GF-D8 (cell line): ENCODE measurements around the gene MYOF.
A peak's percentile ranks its signal among the peaks of the same experiment; 100 is the strongest.
"Not testable (repeated sequence)": the region's sequence is repeated elsewhere in the genome, so short reads cannot be mapped to it uniquely, and the experiment has no call there.

ENCODE experiments used
- DNase-seq: peaks from one replicate; lab custom pipeline; 2025; lab: John Stamatoyannopoulos, UW

The MYOF gene

GRCh38 chr10:93386631-93387369, 95.3 kb downstream of the MYOF start:
- no peak for DNase-seq

DNA sequence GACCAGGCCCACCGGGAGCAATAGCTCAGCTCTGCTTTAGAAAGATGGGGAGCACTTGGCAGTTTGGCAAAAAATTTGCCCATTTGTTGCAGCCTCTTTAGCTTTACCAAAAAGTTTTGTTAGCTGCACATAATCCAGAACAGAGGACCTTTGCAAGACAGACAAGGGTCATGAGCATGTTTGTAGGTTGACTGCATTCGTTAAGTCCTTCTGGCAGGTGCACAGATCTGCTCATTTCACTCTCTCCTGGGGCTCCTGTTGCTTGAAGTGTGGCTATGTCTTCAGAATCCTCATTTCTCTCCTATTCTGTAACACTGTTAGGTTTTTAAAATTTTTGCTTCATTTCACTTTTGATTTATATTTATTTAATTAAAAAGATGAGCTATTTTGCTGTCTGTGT, 96.8 kb downstream of the MYOF start:
- DNase-seq: no peak

DNA sequence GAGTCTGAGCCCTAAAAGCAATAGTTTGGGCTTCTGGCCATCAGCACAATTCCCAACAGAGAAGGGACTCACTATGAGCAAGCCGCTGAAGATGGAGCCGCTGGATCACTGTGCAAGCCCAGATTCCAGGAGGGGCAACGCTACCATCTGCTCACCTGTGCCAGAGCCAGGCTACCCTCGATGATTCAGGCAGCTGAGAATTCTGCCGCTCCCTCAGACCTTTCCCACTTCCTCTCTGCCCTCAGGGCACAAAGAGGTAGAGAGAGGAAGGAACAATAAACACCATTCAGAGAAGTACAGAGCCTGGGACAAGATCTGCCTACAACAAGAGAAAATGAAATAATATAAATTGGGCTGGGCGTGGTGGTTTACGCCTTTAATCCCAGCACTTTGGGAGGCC, 98.1 kb downstream of the MYOF start:
- no peak for DNase-seq

DNA sequence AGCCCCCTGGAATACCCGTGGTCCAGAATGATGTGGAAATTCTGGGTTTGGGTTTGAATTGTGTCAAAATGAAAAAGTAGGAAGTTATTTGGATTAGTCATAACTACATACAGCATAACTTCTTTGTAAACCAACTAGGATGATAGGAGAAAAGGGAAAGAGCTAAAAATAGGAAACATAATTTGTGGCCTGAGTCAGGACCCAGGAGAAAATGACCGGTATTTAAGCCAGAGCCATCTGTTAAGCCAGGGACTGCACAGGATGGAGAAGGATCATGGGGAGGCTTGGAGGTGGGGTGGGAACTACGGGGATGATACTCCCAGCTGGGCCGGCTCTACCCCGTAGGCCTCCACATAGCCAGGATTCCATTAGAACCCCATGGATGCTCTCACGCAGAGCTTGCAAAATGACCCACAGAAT, 98.6 kb downstream of the MYOF start:
- DNase-seq: no peak

DNA sequence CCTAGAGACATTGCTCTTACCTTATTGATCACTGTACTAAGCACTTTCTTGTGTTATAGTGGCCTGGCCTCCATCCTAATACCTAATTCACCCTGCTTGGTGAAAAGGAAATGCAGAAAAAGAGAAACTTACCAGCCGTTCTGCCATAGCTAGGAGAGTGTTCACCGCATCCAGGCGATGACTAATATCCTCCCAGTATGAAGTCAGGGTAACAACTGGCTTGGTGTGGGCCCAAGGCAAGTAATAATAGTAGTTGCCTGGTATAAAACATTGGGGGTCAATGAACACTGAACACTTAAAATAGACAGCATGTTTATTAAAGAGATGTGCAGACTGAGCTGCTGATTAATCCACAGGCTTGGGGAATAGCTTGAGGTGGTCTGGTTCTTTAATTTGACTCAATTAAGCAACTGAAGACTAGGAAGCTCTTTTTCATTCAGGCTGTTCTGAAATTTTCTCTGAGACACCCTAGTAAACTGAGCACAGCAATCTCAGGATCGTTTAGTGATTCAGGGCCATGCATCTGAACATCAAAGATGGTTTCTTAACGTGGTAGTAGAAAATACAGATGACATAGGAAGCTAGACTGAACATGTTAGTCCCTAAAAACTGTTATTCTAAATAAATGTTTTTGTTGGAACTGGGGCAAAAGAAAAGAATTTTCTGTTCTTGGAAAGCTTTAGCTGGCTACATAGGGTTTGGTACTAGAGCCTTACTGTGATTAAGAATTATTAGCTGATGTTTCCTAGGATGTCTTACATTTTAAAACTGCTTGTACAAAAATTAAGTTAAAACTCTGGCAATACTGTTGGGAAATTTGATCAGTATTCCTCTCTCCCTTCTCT, 102.2 kb downstream of the MYOF start:
- DNase-seq: no peak

GRCh38 chr10:93378997-93379730, 103.0 kb downstream of the MYOF start:
- DNase-seq: no peak

DNA sequence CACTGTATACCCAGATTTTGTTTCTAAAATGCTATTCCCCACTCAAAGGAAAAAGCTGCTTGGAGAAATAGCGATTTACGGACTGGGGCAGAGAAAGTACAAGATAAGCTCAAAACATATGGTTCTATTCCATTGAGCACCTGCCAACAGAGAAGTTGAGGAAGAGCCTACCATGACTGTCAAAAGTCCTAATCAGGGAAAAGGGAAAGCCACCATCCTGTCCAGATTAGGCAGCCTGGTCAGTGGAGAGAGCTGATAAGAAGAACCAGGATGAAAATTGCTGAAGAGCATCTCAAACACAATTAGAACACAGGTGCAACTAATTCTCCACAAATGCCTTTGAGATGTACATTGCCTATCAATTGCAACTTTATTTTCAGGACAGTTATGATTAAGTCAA, 104.1 kb downstream of the MYOF start:
- no peak for DNase-seq

- DNase-seq: peak; percentile 25
Observed at GRCh38 chr10:93376372-93377293, 105.5 kb downstream of the MYOF start.

GRCh38 chr10:93370961-93371360, 111.2 kb downstream of the MYOF start:
- no peak for DNase-seq

- no peak for DNase-seq
Observed at GRCh38 chr10:93369588-93370164, 112.5 kb downstream of the MYOF start.

DNA sequence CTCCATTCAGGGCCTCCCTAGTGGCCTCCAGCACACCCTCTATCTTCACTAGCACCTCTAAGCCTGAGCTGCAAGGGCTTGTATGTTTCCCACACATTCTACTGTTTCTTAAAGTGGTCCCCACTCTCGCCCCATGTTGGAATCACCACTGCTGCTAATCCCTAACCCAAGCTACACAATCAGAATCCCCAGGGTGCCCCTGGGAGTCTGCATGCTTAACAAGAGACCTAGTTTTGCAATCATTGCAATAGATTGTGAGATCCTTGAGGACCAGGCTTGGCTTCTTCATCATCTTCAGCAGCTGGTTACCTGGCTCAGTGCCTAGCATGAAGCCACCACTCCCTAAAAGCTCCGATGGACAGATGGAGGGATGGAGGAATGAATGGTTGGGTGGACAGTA, 113.9 kb downstream of the MYOF start:
- no peak for DNase-seq

DNA sequence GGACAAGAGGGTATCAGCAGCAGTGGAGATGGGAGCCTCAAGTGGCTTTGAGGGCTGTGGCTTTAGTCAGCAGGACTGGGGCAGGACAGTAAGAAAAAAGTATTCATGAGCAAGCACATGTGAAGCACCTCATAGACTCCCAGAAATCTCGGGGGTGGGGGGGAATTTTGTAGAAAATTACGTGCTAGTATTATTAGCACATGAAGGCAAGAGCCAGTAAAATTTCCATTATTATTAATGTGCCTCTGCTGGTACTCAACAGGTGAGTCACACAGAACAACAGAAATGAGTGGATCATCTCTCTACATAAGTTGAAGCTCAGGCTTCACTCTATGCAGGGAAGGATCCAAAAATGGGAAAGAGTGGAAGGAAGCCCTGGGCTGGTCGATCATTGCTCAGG, 114.5 kb downstream of the MYOF start:
- DNase-seq: no peak

GRCh38 chr10:93364966-93365365, 117.2 kb downstream of the MYOF start:
- DNase-seq: no peak

DNA sequence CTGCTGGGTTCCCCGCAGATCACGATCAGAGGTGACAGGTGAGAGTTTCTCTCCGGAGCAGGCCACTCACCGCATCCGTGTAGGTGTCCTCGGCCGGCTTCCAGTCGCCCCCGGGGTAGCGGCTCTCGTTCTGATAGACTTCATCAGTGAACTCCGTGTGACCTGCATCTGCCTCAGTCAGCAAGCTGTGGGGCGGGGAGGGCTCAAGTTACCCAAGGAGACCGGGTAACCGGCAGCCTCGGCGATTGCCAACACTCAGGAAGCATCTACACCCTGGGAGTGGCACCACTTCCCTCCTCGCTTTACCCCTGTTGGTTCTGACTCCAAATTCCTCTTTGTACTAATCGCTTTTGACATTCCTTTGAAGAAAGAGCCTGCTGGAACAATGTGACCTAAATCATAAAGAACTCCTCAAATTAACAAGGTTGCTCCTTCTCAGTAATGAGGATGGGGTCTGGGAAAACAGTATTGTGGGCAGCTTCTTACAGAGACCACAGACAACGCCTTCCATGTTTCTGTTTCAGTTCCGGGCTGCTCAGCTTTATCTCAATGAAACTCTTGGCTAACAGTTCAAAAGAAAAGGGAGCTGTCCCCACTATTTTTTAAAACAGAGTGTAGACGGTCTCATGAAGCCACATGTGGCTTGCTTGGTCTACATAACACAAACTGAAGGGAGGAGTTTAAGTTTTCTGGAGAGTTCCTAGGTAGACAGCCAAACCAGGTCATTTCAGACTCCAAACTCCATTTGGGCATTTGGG, 118.1 kb downstream of the MYOF start:
- DNase-seq: no peak

- not testable (repeated sequence) for DNase-seq
Observed at GRCh38 chr10:93358398-93358797, 123.7 kb downstream of the MYOF start.

GRCh38 chr10:93357680-93358079, 124.5 kb downstream of the MYOF start:
- no peak for DNase-seq

- no peak for DNase-seq
Observed at GRCh38 chr10:93356516-93356915, 125.6 kb downstream of the MYOF start.

DNA sequence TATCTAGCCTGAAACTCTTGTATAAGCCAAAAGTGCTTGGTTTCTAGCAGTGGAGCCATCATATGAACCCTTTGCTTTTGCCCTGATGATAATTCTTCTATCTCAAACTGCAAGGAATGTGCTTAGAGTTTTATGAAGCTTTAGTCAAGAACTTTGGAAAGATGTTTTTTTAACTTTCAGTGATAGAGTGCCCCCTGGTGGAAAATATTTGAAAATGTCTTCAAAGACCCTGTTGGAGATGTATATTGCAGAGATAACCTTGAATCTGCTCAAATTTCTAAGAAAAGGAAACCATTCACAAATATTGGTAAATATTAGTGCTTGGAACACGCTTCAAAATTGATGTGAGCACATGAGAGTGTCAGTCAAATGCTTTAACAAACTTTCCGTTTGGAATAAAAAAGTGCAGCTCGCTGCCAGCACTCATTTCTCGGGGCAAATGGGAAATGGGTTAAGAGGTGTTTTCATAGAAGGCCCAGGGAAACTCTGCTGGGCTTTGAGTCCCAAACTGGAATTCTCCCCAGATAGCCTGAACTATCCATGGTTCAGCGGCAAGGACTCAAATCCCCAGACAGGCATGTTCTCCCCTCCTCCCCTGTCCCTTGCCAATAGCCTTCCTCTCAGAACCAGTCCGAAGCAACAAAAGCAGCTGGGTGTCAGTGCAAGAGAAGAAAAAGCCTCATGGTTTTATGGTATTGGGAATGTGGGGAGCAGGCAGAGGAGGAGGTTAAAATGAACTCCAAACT, 129.3 kb downstream of the MYOF start:
- peak; percentile 16 for DNase-seq

GRCh38 chr10:93346694-93347093, 135.4 kb downstream of the MYOF start:
- peak; percentile 9 for DNase-seq

GRCh38 chr10:93346108-93346507, 136.0 kb downstream of the MYOF start:
- no peak for DNase-seq
